H9 (cell line): Measurements from ENCODE around the gene CLDN16. TPM values are rescaled to one million over a fixed set of nuclear protein-coding genes. Genes with fewer than 3 reads are reported as not detected.

Source experiments
- DNase-seq: peaks from one replicate; pipeline ENCODE4 v3.0.0-alpha.2; 2017
- H2AFZ ChIP-seq: one replicate; pipeline ENCODE4 v1.6.1; 2013; ENCODE audit warnings: mild to moderate bottlenecking, low read length, control low read depth, moderate library complexity
- H2AK5ac ChIP-seq: 2 replicates; pipeline ENCODE4 v1.6.1; 2013; ENCODE audit warnings: low read length, control low read depth, mixed read lengths; ENCODE audit not compliant: insufficient read length
- H2BK120ac ChIP-seq: one replicate; pipeline ENCODE4 v1.6.1; 2013; ENCODE audit warnings: low read depth, mild to moderate bottlenecking, low read length, control low read depth, inconsistent platforms; ENCODE audit not compliant: poor library complexity, severe bottlenecking
- H2BK12ac ChIP-seq: 2 replicates; pipeline ENCODE4 v1.6.1; 2013; ENCODE audit warnings: low read length, control low read depth, mixed read lengths, low read depth; ENCODE audit not compliant: insufficient read length
- H2BK15ac ChIP-seq: 2 replicates; pipeline ENCODE4 v1.6.1; 2013; ENCODE audit warnings: low read depth, low read length, control low read depth
- H2BK20ac ChIP-seq: one replicate; pipeline ENCODE4 v1.6.1; 2013; ENCODE audit warnings: low read depth, mild to moderate bottlenecking, low read length, control low read depth, inconsistent platforms; ENCODE audit not compliant: poor library complexity, severe bottlenecking
- H2BK5ac ChIP-seq: 2 replicates; pipeline ENCODE4 v1.6.1; 2013; ENCODE audit warnings: low read length, control low read depth, mixed read lengths; ENCODE audit not compliant: insufficient read length
- H3K14ac ChIP-seq: 2 replicates; pipeline ENCODE4 v1.6.1; 2013; ENCODE audit warnings: low read length, control low read depth; ENCODE audit not compliant: insufficient read depth
- H3K18ac ChIP-seq: 2 replicates; pipeline ENCODE4 v1.6.1; 2013; ENCODE audit warnings: low read depth, mild to moderate bottlenecking, mixed read lengths, low read length, control low read depth; ENCODE audit not compliant: insufficient read length
- H3K23ac ChIP-seq: 2 replicates; pipeline ENCODE4 v1.6.1; 2013; ENCODE audit warnings: low read length, control low read depth, mixed read lengths, low read depth; ENCODE audit not compliant: insufficient read length
- H3K23me2 ChIP-seq: 2 replicates; pipeline ENCODE4 v1.6.1; 2013; ENCODE audit warnings: low read depth, mild to moderate bottlenecking, mixed read lengths, low read length, control low read depth; ENCODE audit not compliant: insufficient read length, poor library complexity, severe bottlenecking
- H3K27ac ChIP-seq: 2 replicates; pipeline ENCODE4 v1.5.1; 2013; ENCODE audit warnings: low read length, control low read depth, mixed read lengths, low read depth; ENCODE audit not compliant: insufficient read length
- H3K27me3 ChIP-seq: 2 replicates; pipeline ENCODE4 v1.6.1; 2013; ENCODE audit warnings: low read length, control low read depth, inconsistent platforms; ENCODE audit not compliant: insufficient read depth
- H3K4ac ChIP-seq: 2 replicates; pipeline ENCODE4 v1.6.1; 2013; ENCODE audit warnings: low read depth, mild to moderate bottlenecking, control low read depth, inconsistent platforms, low read length, moderate library complexity
- H3K4me1 ChIP-seq: 2 replicates; pipeline ENCODE4 v1.6.1; 2013; ENCODE audit warnings: low read length, control low read depth, inconsistent platforms; ENCODE audit not compliant: insufficient read depth
- H3K4me2 ChIP-seq: 2 replicates; pipeline ENCODE4 v1.6.1; 2013; ENCODE audit warnings: low read length, control low read depth, mixed read lengths; ENCODE audit not compliant: insufficient read length, insufficient read depth
- H3K56ac ChIP-seq: 2 replicates; pipeline ENCODE4 v1.6.1; 2013; ENCODE audit warnings: low read depth, mild to moderate bottlenecking, mixed read lengths, low read length, control low read depth; ENCODE audit not compliant: insufficient read length
- H3K79me1 ChIP-seq: 2 replicates; pipeline ENCODE4 v1.6.1; 2013; ENCODE audit warnings: low read depth, mild to moderate bottlenecking, moderate library complexity, low read length, control low read depth, inconsistent platforms; ENCODE audit not compliant: insufficient read depth, poor library complexity, severe bottlenecking
- H3K79me2 ChIP-seq: 2 replicates; pipeline ENCODE4 v1.6.1; 2013; ENCODE audit warnings: low read length, control low read depth, inconsistent platforms; ENCODE audit not compliant: insufficient read depth
- H3K9ac ChIP-seq: 2 replicates; pipeline ENCODE4 v1.6.1; 2013; ENCODE audit warnings: low read length, control low read depth, mixed read lengths; ENCODE audit not compliant: insufficient read length; ENCODE audit errors: extremely low read depth
- H3K9me3 ChIP-seq: one replicate; pipeline ENCODE4 v1.6.1; 2013; ENCODE audit warnings: low read depth, low read length, inconsistent platforms; ENCODE audit not compliant: control insufficient read depth
- H3T11ph ChIP-seq: one replicate; pipeline ENCODE4 v1.6.1; 2013; ENCODE audit warnings: mild to moderate bottlenecking, low read length, control low read depth, inconsistent platforms
- H4K20me1 ChIP-seq: one replicate; pipeline ENCODE4 v1.6.1; 2013; ENCODE audit not compliant: control insufficient read depth, insufficient read length, insufficient read depth
- H4K5ac ChIP-seq: 2 replicates; pipeline ENCODE4 v1.6.1; 2013; ENCODE audit warnings: low read depth, mild to moderate bottlenecking, mixed read lengths, low read length, control low read depth; ENCODE audit not compliant: insufficient read length
- H4K8ac ChIP-seq: replicated peaks from 2 replicates; pipeline ENCODE4 v1.6.1; 2013; ENCODE audit warnings: low read length, control low read depth, mixed read lengths, low read depth; ENCODE audit not compliant: insufficient read length
- H4K91ac ChIP-seq: 2 replicates; pipeline ENCODE4 v1.6.1; 2013; ENCODE audit warnings: low read depth, mild to moderate bottlenecking, moderate library complexity, mixed read lengths, low read length, control low read depth; ENCODE audit not compliant: insufficient read length
- H3K27ac Mint-ChIP-seq, 3 experiments: 2 replicates in 2 of 3; 3 replicates in 1 of 3; pipeline ENCODE4 v1.8.0; 2020 to 2021; ENCODE audit warnings: mixed read lengths in 3 of 3, mild to moderate bottlenecking in 1 of 3, moderate library complexity in 1 of 3
- H3K27me3 Mint-ChIP-seq: 2 replicates; pipeline ENCODE4 v1.8.0; 2021; ENCODE audit warnings: low read depth, mild to moderate bottlenecking, moderate library complexity, mixed read lengths
- H3K36me3 Mint-ChIP-seq, 3 experiments: 2 replicates in 2 of 3; 3 replicates in 1 of 3; pipeline ENCODE4 v1.8.0; 2020 to 2021; ENCODE audit warnings: low read depth in 3 of 3, mixed read lengths in 3 of 3; ENCODE audit not compliant: insufficient read depth in 1 of 3
- H3K4me1 Mint-ChIP-seq, 2 experiments: 2 replicates each; pipeline ENCODE4 v1.8.0; 2020; ENCODE audit warnings: mixed read lengths in 2 of 2
- H3K4me3 Mint-ChIP-seq, 2 experiments: 2 replicates in 1 of 2; 3 replicates in 1 of 2; pipeline ENCODE4 v1.8.0; 2020 to 2021; ENCODE audit warnings: mild to moderate bottlenecking in 2 of 2, mixed read lengths in 2 of 2, moderate library complexity in 1 of 2
- H3K9me3 Mint-ChIP-seq, 2 experiments: 2 replicates in 1 of 2; 3 replicates in 1 of 2; pipeline ENCODE4 v1.8.0; 2020; ENCODE audit warnings: mild to moderate bottlenecking in 2 of 2, mixed read lengths in 2 of 2, moderate library complexity in 1 of 2
- CTCF ChIP-seq: fragments of 200-600 bp; sonication (generic); conservative IDR thresholded peaks from 3 replicates; pipeline ENCODE4 v1.8.0; 2021; ENCODE audit warnings: antibody characterized with exemption, mild to moderate bottlenecking
- WGBS: extraction: QIAGEN DNeasy Blood & Tissue Kit; methylation state at CpG from one replicate; pipeline ENCODE4 v1.1.7; 2013; ENCODE audit warnings: missing lambda C conversion rate, low lambda C conversion rate, mixed read lengths; ENCODE audit not compliant: insufficient read length; ENCODE audit errors: extremely low coverage; 5-methylcytosine and 5-hydroxymethylcytosine counted together
- total RNA-seq: library from RNA; stranded (reverse); gene quantifications from 2 replicates; pipeline ENCODE4 v1.2.1, GENCODE V29; 2021

The CLDN16 gene
- total RNA-seq, 1 experiment from 2014 or later, result not detected

DNA sequence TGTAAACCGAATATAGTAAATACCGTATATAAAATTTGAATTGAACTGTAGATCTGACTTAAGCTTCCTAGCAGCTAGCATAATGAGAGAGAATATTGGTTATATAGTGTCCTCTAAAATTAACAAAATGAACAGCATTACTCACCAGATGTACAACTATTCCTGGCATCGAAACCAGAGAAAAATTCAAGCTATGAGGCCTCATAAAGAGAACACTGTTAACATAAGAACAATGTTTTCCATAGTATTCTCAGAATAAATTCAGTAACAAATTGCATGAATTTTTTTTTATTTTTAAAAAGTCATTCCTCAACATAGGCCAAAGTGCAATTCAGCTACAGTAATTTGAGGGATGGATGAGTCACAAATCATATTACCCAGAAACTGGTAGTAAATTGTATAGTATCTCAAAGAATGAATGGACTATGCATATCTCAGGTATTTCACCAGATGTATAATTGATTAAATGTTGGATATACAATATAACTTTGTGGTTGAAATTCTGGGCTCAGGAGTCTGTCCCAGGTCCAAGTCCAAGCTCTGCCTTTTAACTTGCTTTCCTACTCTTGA lies 56.7 kb downstream of the CLDN16 start:
- Histone ChIP-seq H3K23me2 (no peaks in the 10 kb centered on the region), H3T11ph (no peak overlapping the region), H3K9me3 (no peaks in the 10 kb centered on the region), H3K18ac (no peak overlapping the region), H3K23ac (no peak overlapping the region), H3K4ac (no peak overlapping the region), H2AK5ac (no peak overlapping the region), H2BK20ac (no peak overlapping the region), H2AFZ (no peak overlapping the region), H3K79me2 (no peaks in the 10 kb centered on the region), H3K56ac (no peak overlapping the region), H3K4me1 (no peaks in the 10 kb centered on the region), H4K91ac (no peak overlapping the region), H3K27me3 (no peaks in the 10 kb centered on the region), H3K79me1 (no peaks in the 10 kb centered on the region), H2BK5ac (no peak overlapping the region), H3K9ac (no peak overlapping the region), H3K4me2 (no peak overlapping the region), H4K20me1 (no peaks in the 10 kb centered on the region), H2BK120ac (no peak overlapping the region), H4K8ac (no peak overlapping the region), H2BK12ac (no peak overlapping the region), H3K14ac (no peak overlapping the region), H2BK15ac (no peak overlapping the region), H3K27ac (no peak overlapping the region), H4K5ac (no peak overlapping the region)
- no CpG with 5 or more reads among the region's 3 CpGs for WGBS
- no peak for TF ChIP-seq CTCF
- no peak for DNase-seq
- Mint-ChIP-seq H3K27me3 (no peaks in the 10 kb centered on the region), H3K36me3 (no peaks in the 10 kb centered on the region), H3K27ac (no peak overlapping the region), H3K4me1 (no peaks in the 10 kb centered on the region), H3K4me3 (no peak overlapping the region), H3K9me3 (no peaks in the 10 kb centered on the region)
